ENCODE results near the gene GCH1.
"Not testable (repeated sequence)": the region's sequence is repeated elsewhere in the genome, so short reads cannot be mapped to it uniquely, and the experiment has no call there.

The GCH1 gene

DNA sequence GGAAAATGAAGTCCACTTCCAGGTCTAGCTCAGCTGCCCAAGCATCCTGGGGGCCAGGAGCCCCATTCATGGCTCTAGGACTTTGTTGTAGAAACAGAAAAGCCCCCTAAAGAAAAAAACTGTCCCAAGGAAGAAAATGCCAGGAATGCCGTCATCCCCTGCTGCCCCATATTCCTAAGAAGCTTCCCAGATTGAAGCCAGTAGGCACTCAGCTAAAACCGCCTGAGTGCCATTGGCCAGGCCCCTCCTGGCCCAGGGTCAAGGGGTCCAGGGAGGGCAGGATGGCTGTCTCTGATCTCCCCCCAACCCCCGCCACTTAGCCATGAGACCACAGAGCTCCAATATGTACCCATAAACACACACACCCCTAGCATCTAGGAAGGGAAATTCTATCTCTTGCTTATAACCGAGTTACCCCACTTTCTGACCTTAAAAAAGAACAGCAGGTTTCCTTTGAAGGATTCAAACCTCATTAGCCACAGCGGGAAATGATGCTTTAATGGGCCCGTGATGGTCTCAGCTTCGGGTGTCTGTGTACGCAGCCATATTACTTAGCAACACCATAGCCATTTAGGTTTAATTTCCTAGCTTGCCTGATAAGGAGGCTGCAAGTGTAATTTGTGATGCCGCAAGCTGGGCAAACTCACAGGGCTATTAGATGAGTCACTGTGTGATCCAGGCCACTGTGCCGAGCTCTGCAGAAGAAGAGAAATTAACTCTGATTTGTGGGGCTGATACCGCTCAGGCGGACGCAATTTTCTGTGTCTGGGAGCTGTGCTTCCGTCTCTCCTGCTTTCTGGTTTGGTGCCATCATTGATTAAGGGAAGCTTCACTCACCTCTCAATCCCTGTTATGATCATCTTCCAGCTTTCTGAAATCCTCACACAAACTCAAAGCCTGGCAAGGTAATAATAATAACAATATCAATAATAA, 84.2 kb downstream of the GCH1 start:
- DNase-seq (ENCODE audit: low spot score): no peak

DNA sequence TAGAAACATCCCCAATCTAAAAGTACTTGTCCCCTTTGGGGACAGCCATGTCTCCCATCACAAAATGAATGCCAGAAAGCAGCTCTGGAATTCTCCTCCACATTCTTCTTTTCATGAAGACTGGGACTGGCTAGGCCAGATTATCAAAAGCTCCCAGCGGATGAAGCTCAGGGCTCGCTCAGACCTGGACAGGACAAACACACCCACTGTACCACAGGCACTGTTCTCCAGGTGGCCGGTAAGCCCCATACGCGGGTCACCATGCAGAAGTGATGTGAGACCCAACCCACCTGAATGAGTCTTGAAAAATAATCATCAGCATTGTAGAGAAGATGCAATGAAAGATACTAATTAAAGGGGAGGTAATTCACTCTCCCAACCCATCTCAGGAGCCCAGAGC, 85.1 kb downstream of the GCH1 start:
- DNase-seq (ENCODE audit: low spot score): no peak

DNA sequence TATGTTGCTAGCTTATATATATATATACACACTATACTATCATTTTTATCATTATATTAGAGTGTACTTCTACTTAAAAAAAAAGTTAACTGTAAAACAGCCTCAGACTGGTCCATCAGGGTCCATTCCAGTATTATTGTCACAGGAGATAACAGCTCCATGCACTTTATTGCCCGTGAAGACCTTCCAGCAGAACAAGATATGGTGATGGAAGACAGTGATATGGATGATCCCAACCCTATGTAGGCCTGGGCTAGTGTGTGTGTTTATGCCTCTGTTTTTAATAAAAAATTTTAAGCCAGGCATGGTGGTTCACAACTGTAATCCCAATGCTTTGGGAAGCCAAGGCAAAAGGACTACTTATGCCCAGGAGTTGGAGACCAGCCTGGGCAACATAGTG, 86.2 kb downstream of the GCH1 start:
- DNase-seq (ENCODE audit: low spot score): no peak

DNA sequence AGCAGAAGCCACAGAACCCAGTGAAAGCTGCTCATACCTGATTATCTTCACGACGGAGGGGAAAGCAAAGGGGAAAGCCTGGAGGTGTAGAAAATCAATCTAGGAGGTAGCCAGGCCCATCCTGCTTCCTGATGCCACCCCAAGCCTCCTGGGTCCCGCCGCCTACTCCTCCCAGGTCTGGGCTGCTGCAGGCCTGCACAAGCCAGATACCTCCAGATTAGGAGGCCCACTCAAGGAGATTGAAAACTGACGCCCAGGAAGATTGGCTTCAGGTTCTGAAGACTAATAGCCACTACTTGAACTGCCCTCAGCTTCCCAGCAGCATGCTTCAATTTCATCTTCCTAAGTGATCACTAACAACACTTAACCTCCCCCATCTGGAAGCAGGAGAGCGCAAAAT, 87.1 kb downstream of the GCH1 start:
- DNase-seq (ENCODE audit: low spot score): no peak

DNA sequence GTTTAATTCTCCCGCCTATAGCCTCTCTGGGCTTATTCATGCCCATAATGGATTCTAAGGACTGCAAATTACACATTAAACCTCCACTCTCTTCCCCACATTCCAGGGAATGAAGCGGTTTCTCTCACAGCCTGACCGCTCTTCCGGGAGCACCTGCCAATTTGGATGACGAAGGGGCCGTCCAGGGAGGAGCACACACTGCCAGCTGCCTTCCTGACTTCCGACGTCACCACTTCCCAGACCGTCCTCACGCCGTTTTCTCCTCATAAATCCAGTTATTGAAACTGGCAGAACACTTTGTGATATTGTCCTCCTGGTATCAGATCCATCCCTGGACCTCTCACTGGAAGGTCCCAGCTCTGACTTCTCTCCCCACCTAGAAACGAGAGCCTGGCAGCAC, 87.6 kb downstream of the GCH1 start:
- no peak for DNase-seq (ENCODE audit: low spot score)

DNA sequence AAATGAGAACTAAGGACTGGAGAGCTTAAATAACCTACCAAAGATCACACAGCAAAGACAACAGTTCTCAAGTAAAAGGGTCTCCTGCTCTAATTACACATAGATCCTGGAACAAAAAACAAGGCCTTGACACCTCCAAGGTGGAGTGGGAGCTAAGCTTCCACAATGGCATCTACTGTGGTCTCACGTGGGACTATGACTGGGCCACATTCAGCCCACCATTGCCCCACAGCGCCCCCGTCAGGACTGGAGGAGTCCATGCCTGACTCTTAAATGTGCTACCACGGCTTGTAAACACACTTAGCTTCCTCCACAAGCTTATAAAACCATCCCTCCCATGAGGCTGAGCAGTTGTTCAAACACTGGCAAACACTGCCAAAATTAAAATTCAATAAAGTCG, 88.5 kb downstream of the GCH1 start:
- DNase-seq (ENCODE audit: low spot score): peak; percentile 44

DNA sequence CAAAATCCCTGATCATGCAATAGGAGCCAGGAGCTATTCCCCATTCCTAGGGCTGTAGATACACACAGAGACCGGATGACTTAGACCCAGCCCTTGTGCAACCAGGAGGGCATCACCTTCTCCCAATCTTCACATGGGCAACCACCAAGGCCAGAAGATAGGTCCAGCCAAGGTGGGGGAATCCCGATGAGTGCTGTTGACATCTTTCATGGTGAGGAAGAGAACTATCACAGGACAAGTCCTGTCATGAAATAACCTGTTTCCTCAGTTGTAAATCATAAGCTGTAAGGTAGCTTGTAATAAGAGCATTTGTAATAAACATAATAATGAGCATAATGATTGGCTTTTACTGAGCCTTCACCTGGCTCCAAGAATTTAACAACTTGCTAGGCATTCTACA, 89.5 kb downstream of the GCH1 start:
- no peak for DNase-seq (ENCODE audit: low spot score)

DNA sequence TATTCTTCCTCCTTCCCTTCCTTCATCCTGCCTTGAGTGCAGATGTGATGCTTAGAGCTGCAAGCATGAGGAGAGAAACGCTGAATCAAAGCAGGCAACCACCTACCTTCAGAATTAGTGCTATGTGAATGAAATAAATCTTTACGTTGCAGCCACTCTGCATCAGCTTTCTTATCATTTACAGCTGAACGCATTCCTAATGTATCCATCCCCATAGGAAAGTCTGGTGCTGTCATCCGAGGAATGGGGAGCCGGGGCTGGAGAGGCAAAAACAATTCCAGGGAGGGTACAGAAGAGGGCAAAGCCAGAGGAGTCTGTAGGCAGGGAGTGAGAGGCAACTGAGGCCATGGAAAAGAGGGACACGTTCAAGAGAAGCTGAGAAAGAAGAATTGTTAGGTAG, 90.0 kb downstream of the GCH1 start:
- no peak for DNase-seq (ENCODE audit: low spot score)

DNA sequence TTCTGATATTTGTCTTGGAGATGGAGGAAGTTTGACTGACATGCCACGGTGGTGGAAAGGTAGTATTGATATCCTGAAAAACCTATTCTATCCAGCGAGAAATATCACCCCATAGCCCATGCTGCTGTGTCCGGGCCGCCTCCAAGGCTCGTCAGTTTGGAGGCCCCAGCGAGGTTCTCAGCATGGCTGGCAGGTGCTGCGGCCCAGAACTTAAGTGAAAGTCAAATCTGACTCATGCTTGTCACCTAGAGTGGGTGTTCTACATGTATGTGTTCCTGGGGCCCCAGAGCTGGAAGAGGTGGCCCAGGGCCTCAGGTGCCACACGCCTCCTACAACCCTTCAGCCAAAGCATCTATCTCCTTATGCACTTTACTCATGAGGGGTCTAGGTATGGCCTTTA, 92.9 kb downstream of the GCH1 start:
- DNase-seq (ENCODE audit: low spot score): no peak

DNA sequence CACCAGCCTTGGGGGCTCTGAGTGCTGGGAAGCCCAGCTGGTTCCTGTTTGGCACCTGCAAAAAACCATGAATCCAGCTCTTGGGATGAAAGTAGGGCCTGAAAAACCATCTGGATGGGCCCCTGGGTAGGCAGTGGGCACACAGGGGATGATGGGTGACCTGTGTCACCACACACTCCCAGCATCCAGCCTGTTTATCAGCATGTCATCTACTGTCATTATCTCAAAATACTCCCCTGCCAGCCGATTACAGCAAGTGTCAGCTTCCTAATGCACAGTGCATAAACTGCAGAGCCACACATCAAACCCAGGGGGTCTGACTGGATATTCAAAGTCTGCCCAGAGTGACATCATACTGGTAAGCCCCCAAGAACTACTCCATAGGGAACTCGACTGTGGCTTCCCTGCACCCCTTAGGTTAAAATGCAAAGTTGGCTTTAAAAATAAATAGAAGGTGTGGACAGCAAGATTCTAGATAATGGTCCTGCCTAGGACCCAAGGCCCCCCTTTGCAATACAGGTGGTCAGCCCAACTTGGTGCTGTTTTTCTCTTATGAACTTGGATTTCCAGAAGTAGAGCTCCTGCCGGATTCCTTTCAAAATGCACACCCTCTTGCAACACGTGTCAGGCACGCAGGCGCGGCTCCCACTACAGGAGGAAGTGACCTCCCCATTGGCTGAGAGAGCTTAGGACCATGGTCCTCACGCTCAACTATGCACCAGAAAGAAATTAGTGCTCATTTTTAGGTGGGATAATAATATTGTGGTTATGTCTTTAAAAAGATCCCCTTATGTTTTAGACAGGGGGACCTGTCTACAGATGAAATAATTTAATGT, 94.1 kb downstream of the GCH1 start:
- no peak for DNase-seq (ENCODE audit: low spot score)

DNA sequence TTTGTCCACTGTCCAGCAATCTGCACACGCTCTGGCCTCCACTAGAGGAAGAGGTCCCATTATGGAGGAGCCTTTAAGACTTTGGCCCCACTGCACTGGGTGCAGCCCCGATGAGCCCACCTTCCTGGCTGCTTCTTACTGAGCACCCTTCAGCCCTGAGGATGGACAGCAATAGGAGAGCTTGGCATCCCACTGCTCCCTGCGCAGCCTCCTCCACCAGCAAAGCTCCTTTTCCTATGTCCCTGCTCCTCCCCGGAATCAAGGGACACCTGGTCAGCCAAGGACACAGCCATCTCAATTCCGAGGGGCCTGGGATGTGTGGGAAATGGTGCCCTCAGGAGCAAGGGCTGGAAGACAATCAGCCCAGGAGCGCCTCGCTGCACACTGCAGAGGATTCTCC, 94.7 kb downstream of the GCH1 start:
- DNase-seq (ENCODE audit: low spot score): no peak

DNA sequence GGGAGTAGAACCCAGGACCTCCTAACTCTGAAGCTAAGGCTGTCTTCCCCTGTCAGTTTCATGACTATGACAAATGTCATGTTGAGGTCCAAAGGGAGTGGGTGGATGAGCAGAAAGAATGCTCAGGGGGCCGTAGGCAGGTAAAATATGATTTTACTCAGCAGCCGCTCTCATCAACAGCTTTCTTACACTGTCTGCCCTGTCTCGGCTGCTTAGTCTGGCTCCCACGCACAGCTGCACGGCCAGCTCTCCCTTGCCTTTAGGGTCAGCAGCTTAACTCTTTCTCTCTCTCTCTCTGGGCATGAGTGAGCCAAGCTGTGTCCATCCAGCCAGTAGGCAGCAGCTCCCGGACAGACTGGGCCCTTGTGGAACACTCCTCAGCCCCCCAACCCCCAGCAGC, 95.2 kb downstream of the GCH1 start:
- no peak for DNase-seq (ENCODE audit: low spot score)

DNA sequence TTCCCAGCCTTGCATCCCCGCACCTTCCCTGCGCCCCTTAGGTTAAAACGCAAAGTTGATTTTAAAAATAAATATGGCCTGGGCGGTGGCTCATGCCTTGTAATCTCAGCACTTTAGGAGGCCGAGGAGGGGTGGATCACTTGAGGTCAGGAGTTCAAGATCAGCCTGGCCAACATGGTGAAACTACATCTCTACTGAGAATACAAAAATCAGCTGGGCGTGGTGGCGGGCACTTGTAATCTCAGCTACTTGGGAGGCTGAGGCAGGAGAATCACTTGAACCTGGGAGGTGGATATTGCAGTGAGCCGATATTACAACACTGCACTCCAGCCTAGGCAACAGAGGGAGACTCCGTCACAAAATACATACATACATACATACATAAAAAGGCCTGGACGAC, 96.0 kb downstream of the GCH1 start:
- no peak for DNase-seq (ENCODE audit: low spot score)

DNA sequence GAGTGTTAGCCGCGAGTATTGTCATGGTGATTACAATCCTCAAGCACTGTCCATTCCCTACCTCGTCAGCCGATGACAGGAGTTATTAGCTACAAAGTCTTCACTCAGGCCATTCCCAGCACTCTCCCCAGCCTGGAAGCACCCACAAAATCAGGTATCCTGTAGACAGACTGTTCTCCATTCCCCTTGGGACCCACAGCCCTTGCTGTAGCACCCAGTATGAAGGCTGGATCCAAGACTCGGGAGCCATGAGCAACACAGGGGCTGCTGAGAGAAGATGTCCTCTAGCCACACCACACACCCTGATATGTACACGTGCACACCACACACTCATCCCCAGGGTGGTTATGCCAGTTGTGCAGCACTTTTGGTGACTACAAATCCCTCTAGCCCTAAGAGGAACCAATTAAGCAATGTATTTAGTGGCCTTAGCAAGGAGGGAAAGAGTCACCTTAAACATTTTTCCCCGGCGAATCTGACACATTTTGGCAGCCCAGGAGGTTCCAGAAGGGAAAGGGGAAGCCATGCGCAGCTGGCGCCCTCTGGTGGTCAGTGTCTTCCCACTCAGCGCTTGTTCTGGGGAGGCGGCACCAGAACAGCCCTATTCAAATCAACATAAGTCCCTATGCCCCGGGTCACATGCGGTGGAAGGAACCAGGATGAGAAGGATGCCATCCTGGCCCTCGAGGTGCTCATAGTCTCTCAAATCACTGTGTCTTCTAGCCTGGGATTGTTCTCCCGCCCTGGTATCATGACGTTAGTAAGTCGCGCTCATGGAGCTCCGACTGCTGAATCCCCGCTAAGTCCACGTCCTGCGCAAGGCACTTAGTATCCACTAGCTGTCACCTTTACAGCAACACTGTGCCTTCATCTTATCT, 96.9 kb downstream of the GCH1 start:
- DNase-seq (ENCODE audit: low spot score): peak; percentile 71

DNA sequence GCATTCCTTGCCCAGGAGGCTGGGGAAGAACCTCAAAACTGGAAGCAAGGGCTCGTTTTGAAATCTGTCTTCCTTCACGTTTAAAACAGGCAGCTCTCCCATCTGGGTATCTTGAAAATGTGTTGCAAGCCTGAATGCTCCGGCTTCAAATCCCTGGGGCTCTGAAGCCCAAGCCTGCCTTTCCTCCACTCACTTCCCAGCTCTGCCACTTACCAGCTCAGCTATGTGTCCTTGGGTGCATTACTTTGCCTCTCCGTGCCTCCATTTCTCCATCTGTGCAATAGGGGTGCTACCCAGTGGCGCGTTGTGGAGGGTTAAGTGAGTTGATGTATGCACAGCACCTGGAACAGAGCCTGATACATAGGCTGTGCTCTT, 97.6 kb downstream of the GCH1 start:
- DNase-seq (ENCODE audit: low spot score): no peak

DNA sequence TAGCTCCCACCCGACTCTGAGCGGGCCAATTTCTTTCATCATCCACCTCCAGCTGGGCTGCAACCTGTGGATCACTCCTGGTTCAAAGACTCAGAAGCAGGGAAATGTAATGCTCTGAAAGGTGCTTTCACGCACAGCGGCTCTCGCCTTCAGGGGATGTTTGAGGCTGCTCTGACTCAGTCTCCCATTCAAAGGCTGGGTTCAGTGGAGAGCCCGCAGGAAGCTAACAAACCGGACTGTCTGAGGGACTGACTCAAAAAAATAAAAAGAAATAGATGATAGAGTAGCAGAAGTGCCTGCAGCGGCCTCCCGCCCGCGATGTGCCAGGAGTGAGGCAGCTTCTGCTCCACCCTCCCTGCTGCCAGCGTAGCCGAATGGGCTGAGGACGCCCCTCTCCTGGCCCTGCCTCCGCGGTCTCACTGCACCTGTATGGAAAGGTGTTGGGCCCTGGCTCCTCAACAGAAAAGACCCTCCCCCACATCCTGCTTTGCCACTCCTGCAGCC, 98.0 kb downstream of the GCH1 start:
- no peak for DNase-seq (ENCODE audit: low spot score)

DNA sequence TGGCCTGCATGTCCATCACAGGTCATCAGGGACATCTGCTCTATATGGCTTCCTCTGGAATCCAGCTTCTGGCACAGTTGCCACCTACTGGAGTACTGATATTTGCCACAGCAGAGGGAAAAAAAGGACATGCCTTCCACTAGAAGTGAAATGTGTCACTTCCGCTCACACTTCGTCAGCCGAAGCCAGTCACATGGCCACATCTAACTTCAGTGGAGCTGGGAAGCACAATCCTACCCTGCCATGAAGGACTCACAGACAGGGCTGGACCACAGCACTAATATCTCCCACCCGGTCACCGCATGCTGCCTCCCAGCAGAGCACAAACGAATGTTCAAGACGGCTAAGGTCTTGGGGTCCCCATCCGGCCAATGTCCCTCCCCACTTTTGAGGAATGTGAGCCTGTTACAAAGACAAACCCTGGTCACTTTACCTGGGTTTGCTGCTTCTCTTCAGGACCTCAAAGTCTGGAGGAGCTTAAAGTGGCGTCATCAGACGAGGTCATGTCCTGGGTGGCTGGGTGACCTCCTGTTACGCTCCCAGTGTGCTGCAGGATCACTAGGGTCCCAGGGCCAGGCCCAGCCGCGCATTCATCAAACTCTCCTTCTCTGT, 98.6 kb downstream of the GCH1 start:
- no peak for DNase-seq (ENCODE audit: low spot score)

DNA sequence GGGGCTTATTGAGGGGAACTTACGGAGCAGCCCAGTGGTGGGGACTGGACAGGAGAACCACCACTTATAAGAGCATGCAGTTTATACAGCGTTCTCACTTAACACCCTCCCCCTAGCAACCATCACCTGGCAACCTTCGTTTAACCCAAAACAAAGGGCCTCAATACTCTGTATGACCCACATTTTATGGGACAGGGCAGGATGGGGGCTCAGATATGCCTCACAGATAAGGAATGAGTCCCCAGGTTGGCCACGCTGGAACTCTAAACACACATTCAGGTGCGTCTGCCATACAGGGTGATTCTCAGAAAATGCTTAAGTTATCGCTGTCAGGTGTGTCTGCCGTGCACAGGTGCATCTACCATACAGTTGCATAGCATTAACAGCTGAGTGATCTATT, 99.2 kb downstream of the GCH1 start:
- no peak for DNase-seq (ENCODE audit: low spot score)

DNA sequence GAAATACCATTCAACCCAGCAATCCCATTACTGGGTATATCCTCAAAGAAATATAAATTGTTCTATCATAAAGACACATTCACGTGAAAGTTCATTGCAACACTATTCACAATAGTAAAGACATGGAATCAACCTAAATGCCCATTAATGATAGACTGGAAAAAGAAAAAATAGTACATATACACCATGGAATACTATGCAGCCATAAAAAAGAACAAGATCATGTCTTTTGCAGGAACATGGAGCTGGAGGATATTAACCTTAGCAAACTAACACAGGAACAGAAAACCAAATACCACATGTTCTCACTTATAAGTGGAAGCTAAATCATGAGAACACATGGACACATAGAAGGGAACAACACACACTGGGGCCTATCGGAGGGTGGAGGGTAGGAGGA, 101.1 kb downstream of the GCH1 start:
- DNase-seq (ENCODE audit: low spot score): not testable (repeated sequence)

DNA sequence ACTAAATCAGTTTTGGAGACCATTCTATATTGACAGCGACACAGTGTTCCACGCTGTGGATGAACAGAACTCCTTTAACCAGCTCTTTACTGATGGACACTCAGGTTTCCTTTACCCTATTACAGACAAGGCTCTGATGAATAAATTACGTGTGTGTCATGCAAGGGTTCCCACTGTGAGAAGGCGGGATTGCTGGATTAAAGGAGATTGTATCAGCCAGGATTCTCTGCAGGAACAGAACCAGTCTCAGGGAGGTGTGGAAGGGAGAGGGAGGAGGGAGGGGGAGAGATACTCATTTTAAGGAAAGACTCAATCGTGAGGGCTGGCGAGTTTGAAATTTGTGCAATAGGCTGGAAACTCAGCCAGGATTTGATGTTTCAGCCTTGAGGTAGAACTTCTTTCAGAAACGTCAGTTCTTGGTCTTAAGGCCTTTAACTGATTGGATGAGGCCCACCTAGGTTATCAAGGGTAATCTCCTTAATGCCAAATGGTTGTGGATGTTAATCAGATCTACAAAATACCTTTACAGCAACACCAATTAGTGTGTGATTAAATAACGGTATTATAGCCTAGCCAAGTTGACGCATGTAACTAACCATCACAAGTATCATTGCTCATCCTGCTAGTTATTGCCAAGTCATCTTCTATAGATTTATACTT, 104.0 kb downstream of the GCH1 start:
- DNase-seq (ENCODE audit: low spot score): no peak

DNA sequence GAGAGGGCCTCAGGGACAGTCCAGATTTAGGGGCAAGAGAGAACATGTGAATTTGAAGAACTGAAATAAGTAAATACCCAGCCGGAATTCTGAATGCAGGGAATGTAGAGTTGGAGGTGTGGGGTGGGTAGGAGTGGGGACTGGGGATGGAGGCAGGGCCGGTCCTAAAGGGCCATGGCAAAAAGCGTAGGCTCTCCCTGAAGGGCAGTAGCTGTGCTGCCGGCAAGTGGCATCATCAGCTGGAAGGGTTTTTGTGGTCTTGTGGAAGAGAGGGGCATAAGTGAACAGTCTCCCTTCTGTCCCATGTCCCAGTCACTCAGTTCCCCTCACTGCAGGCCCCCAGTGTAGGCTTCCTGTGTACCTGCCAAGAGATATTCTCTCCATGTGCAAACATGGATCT, 104.6 kb downstream of the GCH1 start:
- DNase-seq (ENCODE audit: low spot score): no peak

Measured in NAMALWA (cell line).